Uterus (tissue), 2 donors: ENCODE results near the gene RRP1B.
"Not testable (repeated sequence)": the region's sequence is repeated elsewhere in the genome, so short reads cannot be mapped to it uniquely, and the experiment has no call there.

Experiments
- CTCF ChIP-seq, 4 experiments: fragments of 200-600 bp in 2 of 4; fragments of 450-650 bp in 2 of 4; sonication (generic) in 2 of 4; IDR thresholded peaks; one replicate each; pipeline ENCODE4 v1.5.1; 2016 to 2019; ENCODE audit warnings: antibody characterized with exemption in 4 of 4, mild to moderate bottlenecking in 2 of 4, moderate library complexity in 1 of 4
- POLR2A ChIP-seq, 2 donors: fragments of 450-650 bp; IDR thresholded peaks; one replicate each; pipeline ENCODE4 v1.6.1; 2016; ENCODE audit warnings: antibody characterized with exemption in 2 of 2, mild to moderate bottlenecking in 1 of 2, moderate library complexity in 1 of 2

- not testable (repeated sequence) for TF ChIP-seq CTCF, POLR2A (IDR thresholded peaks at IDR 0.05)
These were observed 7.4 kb upstream of the RRP1B start for GRCh38 chr21:43651926-43652325.
